DOHH2 (cell line): ENCODE measurements around the gene FTHL17.
A peak's percentile ranks its signal among the peaks of the same experiment; 100 is the strongest.

Source experiments
- CTCF ChIP-seq: fragments of 200-600 bp; sonication (generic); IDR thresholded peaks from one replicate; pipeline ENCODE4 v1.5.1; 2014; ENCODE audit warnings: antibody characterized with exemption, mild to moderate bottlenecking, low read depth, low read length; ENCODE audit not compliant: poor library complexity, severe bottlenecking
- EZH2phosphoT487 ChIP-seq: fragments of 200-600 bp; sonication (generic); IDR thresholded peaks from 2 replicates; pipeline ENCODE4 v1.6.1; 2017; ENCODE audit warnings: borderline replicate concordance, mild to moderate bottlenecking, antibody characterized with exemption, low read length, moderate library complexity, mixed read lengths

GRCh38 chrX:31038575-31039326 is 33.1 kb downstream of the FTHL17 start:
- TF ChIP-seq CTCF (peak; percentile 60), EZH2phosphoT487 (no peak)
